K562 (cell line): ENCODE measurements around the gene UBE3B. TPM values are rescaled to one million over a fixed set of nuclear protein-coding genes. Genes with fewer than 3 reads are reported as not detected.
A peak's percentile ranks its signal among the peaks of the same experiment; 100 is the strongest.

Experiments used
- CAMTA2 ChIP-seq: fragments of 250-450 bp; sonication (Bioruptor Pico); conservative IDR thresholded peaks from 2 replicates; pipeline ENCODE4 v1.5.1; 2022
- CBFB ChIP-seq: sonication (generic); formaldehyde crosslinking; IDR thresholded peaks from 2 replicates; pipeline ENCODE4 v1.4.0; 2020; ENCODE audit warnings: mild to moderate bottlenecking, missing genetic modification reagents
- CEBPG ChIP-seq, 3 experiments: fragments of 200-800 bp in 1 of 3; sonication (Bioruptor generic) in 1 of 3; sonication (generic) in 1 of 3; formaldehyde crosslinking in 1 of 3; IDR thresholded peaks in 2 of 3; conservative IDR thresholded peaks in 1 of 3; 2 replicates each; pipeline versions ENCODE4 v1.6.1 to v1.8.0; 2016 to 2022; ENCODE audit warnings: missing compliant biosample characterization in 2 of 3, missing genetic modification characterization in 2 of 3, mild to moderate bottlenecking in 1 of 3, missing genetic modification reagents in 1 of 3
- CSDE1 ChIP-seq, 2 experiments: fragments of 450-650 bp; IDR thresholded peaks; 2 replicates each; pipeline ENCODE4 v1.6.1; 2016; ENCODE audit warnings: mild to moderate bottlenecking in 1 of 2
- DACH1 ChIP-seq: fragments of 450-650 bp; IDR thresholded peaks from 2 replicates; pipeline ENCODE4 v1.6.1; 2018; ENCODE audit not compliant: partially characterized antibody
- HMGN3 ChIP-seq: IDR thresholded peaks from 2 replicates; pipeline ENCODE4 v1.6.1; 2011; ENCODE audit warnings: borderline replicate concordance, low read depth, mild to moderate bottlenecking, mixed read lengths, low read length; ENCODE audit not compliant: insufficient read length; ENCODE audit errors: extremely low read depth
- NCOR1 ChIP-seq: fragments of 450-650 bp; IDR thresholded peaks from 2 replicates; pipeline ENCODE4 v1.6.1; 2016; ENCODE audit warnings: mild to moderate bottlenecking, moderate library complexity
- PHF20 ChIP-seq: fragments of 450-650 bp; IDR thresholded peaks from 2 replicates; pipeline ENCODE4 v1.6.1; 2018; ENCODE audit not compliant: partially characterized antibody
- PML ChIP-seq: IDR thresholded peaks from 2 replicates; pipeline ENCODE4 v1.6.1; 2012; ENCODE audit warnings: low read length, inconsistent platforms
- POLR2G ChIP-seq: fragments of 200-400 bp; formaldehyde crosslinking; IDR thresholded peaks from 2 replicates; pipeline ENCODE4 v1.6.1; 2017; ENCODE audit warnings: low read depth, mild to moderate bottlenecking, antibody characterized with exemption, low read length, moderate library complexity
- SIN3B ChIP-seq: fragments of 450-650 bp; IDR thresholded peaks from 2 replicates; pipeline ENCODE4 v1.6.1; 2017; ENCODE audit warnings: low read depth, mild to moderate bottlenecking, moderate library complexity
- TEAD4 ChIP-seq, 2 experiments: sonication (generic) in 1 of 2; formaldehyde crosslinking in 1 of 2; IDR thresholded peaks; 2 replicates each; pipeline versions ENCODE4 v1.6.1 to v1.8.0; 2012 to 2022; ENCODE audit warnings: borderline replicate concordance in 1 of 2, inconsistent platforms in 1 of 2, low read length in 1 of 2, mild to moderate bottlenecking in 1 of 2, missing genetic modification reagents in 1 of 2
- U2AF2 ChIP-seq: fragments of 200-400 bp; formaldehyde crosslinking; optimal IDR thresholded peaks from 2 replicates; pipeline ENCODE3; 2017; ENCODE audit warnings: low read depth, mild to moderate bottlenecking, low read length
- USF1 ChIP-seq: sonication (generic); formaldehyde crosslinking; IDR thresholded peaks from 2 replicates; pipeline ENCODE4 v1.9.0; 2022; ENCODE audit warnings: mild to moderate bottlenecking, missing genetic modification reagents
- YBX1 ChIP-seq: fragments of 450-650 bp; IDR thresholded peaks from 2 replicates; pipeline ENCODE4 v1.7.1; 2016; ENCODE audit warnings: mild to moderate bottlenecking
- YY1 ChIP-seq, 3 experiments: IDR thresholded peaks; 2 replicates each; pipeline ENCODE4 v1.6.1; 2011; ENCODE audit warnings: low read length in 2 of 3, mild to moderate bottlenecking in 2 of 3, moderate library complexity in 2 of 3, borderline replicate concordance in 1 of 3, control low read depth in 1 of 3, low read depth in 1 of 3; ENCODE audit not compliant: insufficient read depth in 3 of 3, insufficient replicate concordance in 2 of 3, control insufficient read depth in 1 of 3, insufficient read length in 1 of 3; ENCODE audit errors: extremely low read depth in 1 of 3
- ZNF707 ChIP-seq: fragments of 250-450 bp; sonication (Bioruptor Pico); conservative IDR thresholded peaks from 2 replicates; pipeline ENCODE4 v1.8.0; 2022; ENCODE audit warnings: inconsistent platforms, mild to moderate bottlenecking, moderate library complexity
- ZNF778 ChIP-seq: fragments of 450-650 bp; formaldehyde crosslinking; IDR thresholded peaks from 2 replicates; pipeline ENCODE4 v1.4.0; 2020; ENCODE audit warnings: mild to moderate bottlenecking, moderate library complexity
- polyA plus RNA-seq, 8 experiments: library from polyadenylated mRNA; depleted of rRNA in 4 of 8; stranded (reverse) in 5 of 8; unstranded in 3 of 8; fragments of >200 nt; fragmentation: Nextera tagmentation in 2 of 8; fragmentation: Illumina TruSeq in 1 of 8; extraction: Ambion mirVana in 2 of 8; extraction: Trizol in 1 of 8; gene quantifications; 2 replicates each; pipeline versions ENCODE4 v1.2.1 to v1.2.3, GENCODE V29; 2011 to 2014; ENCODE audit warnings: inconsistent platforms in 1 of 8, missing spikeins in 1 of 8
- total RNA-seq, 7 experiments: library from RNA; depleted of rRNA in 6 of 7; stranded (reverse); fragments of >200 nt in 6 of 7; fragmentation: Illumina TruSeq in 2 of 7; extraction: Trizol in 2 of 7; gene quantifications; 2 replicates each; pipeline versions ENCODE4 v1.2.1 to v1.2.3, GENCODE V29; 2011 to 2021; ENCODE audit warnings: low replicate concordance in 1 of 7
- TF ChIP-seq, protein P1 (sequence below): fragments of 250-450 bp; sonication (Bioruptor Pico); IDR thresholded peaks from 2 replicates; pipeline ENCODE4 v1.8.0; 2022; ENCODE audit warnings: inconsistent platforms, mild to moderate bottlenecking, moderate library complexity, borderline replicate concordance
- TF ChIP-seq, protein P2 (sequence below): sonication (generic); formaldehyde crosslinking; IDR thresholded peaks from 2 replicates; pipeline ENCODE4 v1.8.1; 2022; ENCODE audit warnings: missing genetic modification reagents
- TF ChIP-seq, protein P3 (sequence below): fragments of 250-450 bp; sonication (Bioruptor Pico); IDR thresholded peaks from 2 replicates; pipeline ENCODE4 v1.4.0; 2020

The UBE3B gene
- total and polyA plus RNA-seq, 9 of the 15 experiments (the other 6 are each of a cell fraction or from before 2014, with no cell fraction given): 7.6 to 23.6 (median 15.5) TPM

DNA sequence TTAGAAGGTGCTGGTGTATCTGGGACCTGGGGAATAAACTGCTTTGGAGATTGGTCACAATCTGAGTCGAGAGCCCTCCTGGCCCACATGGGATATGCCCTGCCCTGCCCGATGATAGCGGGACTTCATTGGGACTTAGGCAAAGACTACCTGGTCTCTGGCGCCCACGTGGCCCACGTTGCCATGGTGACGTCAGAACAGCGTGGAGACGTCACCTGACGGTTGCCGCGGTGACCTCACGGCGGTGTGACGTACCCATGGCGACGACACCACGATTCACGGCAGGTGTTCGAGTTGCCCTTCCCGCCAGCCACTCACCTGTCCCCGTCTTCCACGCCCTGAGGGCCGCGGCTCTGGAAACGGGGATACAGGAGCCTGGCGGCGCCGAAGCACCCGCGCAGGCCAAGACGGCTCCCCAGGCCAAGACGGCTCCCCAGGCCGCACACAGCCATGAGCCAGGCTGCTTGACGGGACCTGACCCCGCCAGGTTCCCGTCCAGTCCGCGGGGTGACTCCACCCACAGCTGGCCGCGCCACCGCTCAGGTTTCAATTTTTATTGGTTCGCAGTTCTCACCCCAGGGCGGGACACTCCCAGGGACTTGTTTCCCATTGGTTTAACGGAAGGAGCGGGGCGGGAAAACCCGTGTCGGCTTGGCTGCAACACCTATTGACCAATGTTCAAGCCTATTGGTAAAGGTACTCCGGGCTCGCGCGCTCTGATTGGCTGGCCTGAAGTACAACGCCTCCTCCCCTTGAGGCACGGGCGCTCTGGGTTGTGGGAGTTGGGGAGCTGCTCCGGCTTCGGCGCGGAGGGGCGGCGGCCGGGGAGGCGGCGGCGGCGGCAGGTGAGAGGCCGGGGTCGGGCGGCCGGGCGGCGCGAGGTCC lies 95.8 kb downstream of the UBE3B start, which contains the start of the genes MMAB and MVK (continued):
- peak in 2 of 3 experiments; percentile 35 to 74 for TF ChIP-seq YY1 (IDR thresholded peaks at IDR 0.05; ENCODE audit: borderline replicate concordance in 1 of 3, control insufficient read depth in 1 of 3, extremely low read depth in 1 of 3, insufficient read depth in 3 of 3, insufficient read length in 1 of 3, insufficient replicate concordance in 2 of 3, low read depth in 1 of 3, low read length in 2 of 3)
- peak; percentile 98 for TF ChIP-seq USF1 (CRISPR knock-in tag)
- peak; percentile 87 for TF ChIP-seq HMGN3
- TF ChIP-seq SIN3B: peak; percentile 83
- peak in 1 of 2 experiments; percentile 99; a peak in 2 of 4 replicates for TF ChIP-seq CSDE1 (IDR thresholded peaks at IDR 0.05)
- TF ChIP-seq U2AF2: no peak
- no peak for TF ChIP-seq YBX1
- no peak for TF ChIP-seq NCOR1
- peak; percentile 37; the same call in 1 of the 2 replicates for TF ChIP-seq CEBPG (CRISPR knock-in tag; IDR thresholded peaks at IDR 0.05)
- TF ChIP-seq CEBPG (tag; conservative IDR thresholded peaks at IDR 0.05 in 1 of 2, IDR thresholded peaks at IDR 0.05 in 1 of 2): peak; percentile 51 to 58; a peak in 3 of 4 replicates
- TF ChIP-seq, protein P1, sequence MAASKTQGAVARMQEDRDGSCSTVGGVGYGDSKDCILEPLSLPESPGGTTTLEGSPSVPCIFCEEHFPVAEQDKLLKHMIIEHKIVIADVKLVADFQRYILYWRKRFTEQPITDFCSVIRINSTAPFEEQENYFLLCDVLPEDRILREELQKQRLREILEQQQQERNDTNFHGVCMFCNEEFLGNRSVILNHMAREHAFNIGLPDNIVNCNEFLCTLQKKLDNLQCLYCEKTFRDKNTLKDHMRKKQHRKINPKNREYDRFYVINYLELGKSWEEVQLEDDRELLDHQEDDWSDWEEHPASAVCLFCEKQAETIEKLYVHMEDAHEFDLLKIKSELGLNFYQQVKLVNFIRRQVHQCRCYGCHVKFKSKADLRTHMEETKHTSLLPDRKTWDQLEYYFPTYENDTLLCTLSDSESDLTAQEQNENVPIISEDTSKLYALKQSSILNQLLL (CRISPR knock-in tag): no peak
- TF ChIP-seq, protein P2, sequence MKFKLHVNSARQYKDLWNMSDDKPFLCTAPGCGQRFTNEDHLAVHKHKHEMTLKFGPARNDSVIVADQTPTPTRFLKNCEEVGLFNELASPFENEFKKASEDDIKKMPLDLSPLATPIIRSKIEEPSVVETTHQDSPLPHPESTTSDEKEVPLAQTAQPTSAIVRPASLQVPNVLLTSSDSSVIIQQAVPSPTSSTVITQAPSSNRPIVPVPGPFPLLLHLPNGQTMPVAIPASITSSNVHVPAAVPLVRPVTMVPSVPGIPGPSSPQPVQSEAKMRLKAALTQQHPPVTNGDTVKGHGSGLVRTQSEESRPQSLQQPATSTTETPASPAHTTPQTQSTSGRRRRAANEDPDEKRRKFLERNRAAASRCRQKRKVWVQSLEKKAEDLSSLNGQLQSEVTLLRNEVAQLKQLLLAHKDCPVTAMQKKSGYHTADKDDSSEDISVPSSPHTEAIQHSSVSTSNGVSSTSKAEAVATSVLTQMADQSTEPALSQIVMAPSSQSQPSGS (CRISPR knock-in tag): peak; percentile 93
- TF ChIP-seq ZNF707: no peak
- peak; percentile 98 for TF ChIP-seq POLR2G
- peak; percentile 93 for TF ChIP-seq CBFB (CRISPR knock-in tag)
- TF ChIP-seq, protein P3, sequence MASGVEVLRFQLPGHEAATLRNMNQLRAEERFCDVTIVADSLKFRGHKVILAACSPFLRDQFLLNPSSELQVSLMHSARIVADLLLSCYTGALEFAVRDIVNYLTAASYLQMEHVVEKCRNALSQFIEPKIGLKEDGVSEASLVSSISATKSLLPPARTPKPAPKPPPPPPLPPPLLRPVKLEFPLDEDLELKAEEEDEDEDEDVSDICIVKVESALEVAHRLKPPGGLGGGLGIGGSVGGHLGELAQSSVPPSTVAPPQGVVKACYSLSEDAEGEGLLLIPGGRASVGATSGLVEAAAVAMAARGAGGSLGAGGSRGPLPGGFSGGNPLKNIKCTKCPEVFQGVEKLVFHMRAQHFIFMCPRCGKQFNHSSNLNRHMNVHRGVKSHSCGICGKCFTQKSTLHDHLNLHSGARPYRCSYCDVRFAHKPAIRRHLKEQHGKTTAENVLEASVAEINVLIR: peak; percentile 98
- TF ChIP-seq TEAD4 (IDR thresholded peaks at IDR 0.05; ENCODE audit: low read length): 0 out of 2 replicates have a peak, but pooled peaks have one; percentile 5
- TF ChIP-seq TEAD4 (CRISPR knock-in tag; IDR thresholded peaks at IDR 0.05; ENCODE audit: borderline replicate concordance): no peak
- peak; percentile 45 for TF ChIP-seq DACH1
- peak; percentile 78 for TF ChIP-seq PHF20
- TF ChIP-seq CAMTA2 (CRISPR knock-in tag): no peak
- TF ChIP-seq ZNF778 (CRISPR knock-in tag): no peak
- peak; percentile 69 for TF ChIP-seq PML
